Stomach (tissue), 4 donors: ENCODE results near the gene KRT83.

Experiments used
- EP300 ChIP-seq: sonication (generic); formaldehyde crosslinking; IDR thresholded peaks from one replicate; pipeline ENCODE4 v1.6.1; 2017; ENCODE audit warnings: antibody characterized with exemption
- POLR2A ChIP-seq, 4 donors: fragments of 450-650 bp; IDR thresholded peaks; one replicate each; pipeline ENCODE4 v1.6.1; 2016; ENCODE audit warnings: antibody characterized with exemption in 4 of 4, control low read depth in 2 of 4, mild to moderate bottlenecking in 1 of 4, moderate library complexity in 1 of 4
- TF ChIP-seq, protein P1 (sequence below), 7 experiments: fragments of 450-650 bp in 4 of 7; fragments of 200-600 bp in 3 of 7; sonication (generic) in 3 of 7; IDR thresholded peaks; one replicate each; pipeline ENCODE4 v1.5.1; 2016 to 2019; ENCODE audit warnings: antibody characterized with exemption in 7 of 7, control low read depth in 2 of 7, mild to moderate bottlenecking in 1 of 7

DNA sequence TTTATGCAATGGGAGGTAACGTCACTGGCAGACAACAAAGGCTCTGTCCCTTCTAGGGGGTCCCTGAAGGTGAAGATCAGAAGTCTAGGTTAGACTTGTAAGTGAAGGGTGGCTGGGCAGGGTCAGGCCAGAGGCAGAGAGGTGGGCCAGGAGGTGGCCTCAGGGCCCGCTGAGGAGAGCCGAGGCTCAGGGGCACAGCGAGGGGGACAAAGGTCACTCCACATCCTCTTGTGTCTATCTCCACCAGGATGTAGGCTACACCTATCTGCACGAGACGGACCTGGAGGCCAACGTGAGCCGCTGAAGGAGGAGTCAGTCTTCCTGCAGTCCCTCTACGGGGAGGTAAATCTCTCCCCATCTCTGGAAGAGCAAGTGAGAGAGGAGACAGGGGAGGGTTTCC is 25.8 kb upstream of the KRT83 start:
- TF ChIP-seq, protein P1, sequence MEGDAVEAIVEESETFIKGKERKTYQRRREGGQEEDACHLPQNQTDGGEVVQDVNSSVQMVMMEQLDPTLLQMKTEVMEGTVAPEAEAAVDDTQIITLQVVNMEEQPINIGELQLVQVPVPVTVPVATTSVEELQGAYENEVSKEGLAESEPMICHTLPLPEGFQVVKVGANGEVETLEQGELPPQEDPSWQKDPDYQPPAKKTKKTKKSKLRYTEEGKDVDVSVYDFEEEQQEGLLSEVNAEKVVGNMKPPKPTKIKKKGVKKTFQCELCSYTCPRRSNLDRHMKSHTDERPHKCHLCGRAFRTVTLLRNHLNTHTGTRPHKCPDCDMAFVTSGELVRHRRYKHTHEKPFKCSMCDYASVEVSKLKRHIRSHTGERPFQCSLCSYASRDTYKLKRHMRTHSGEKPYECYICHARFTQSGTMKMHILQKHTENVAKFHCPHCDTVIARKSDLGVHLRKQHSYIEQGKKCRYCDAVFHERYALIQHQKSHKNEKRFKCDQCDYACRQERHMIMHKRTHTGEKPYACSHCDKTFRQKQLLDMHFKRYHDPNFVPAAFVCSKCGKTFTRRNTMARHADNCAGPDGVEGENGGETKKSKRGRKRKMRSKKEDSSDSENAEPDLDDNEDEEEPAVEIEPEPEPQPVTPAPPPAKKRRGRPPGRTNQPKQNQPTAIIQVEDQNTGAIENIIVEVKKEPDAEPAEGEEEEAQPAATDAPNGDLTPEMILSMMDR (IDR thresholded peaks at IDR 0.05), result no peak
- TF ChIP-seq POLR2A (IDR thresholded peaks at IDR 0.05) (no peak), EP300 (no peak)
